Measurements from ENCODE around the gene TSSC4.

TSSC4 gene

GRCh38 chr11:2428322-2428795 is 27.8 kb downstream of the TSSC4 start:
- no peaks in the 10 kb centered on the region for H3K79me2 ChIP-seq (ENCODE audit: control insufficient read depth, insufficient read depth, low read length, unreplicated experiment)
- no peaks in the 10 kb centered on the region for H3K36me3 ChIP-seq (ENCODE audit: insufficient read depth, low read length)
- H3K4me3 ChIP-seq (ENCODE audit: low read depth, low read length): no peak overlapping the region
- no peaks in the 10 kb centered on the region for H3K27me3 ChIP-seq (ENCODE audit: insufficient read depth, low read length)
- H2AFZ ChIP-seq (ENCODE audit: low read length, unreplicated experiment): no peak overlapping the region
- no peak overlapping the region for H3K27ac ChIP-seq (ENCODE audit: low read depth, low read length)
- H3K4me1 ChIP-seq (ENCODE audit: control insufficient read depth, insufficient read depth, low read length, unreplicated experiment): no peaks in the 10 kb centered on the region

- H3K36me3 ChIP-seq (ENCODE audit: insufficient read depth, low read length): no peaks in the 10 kb centered on the region
These were observed 30.8 kb downstream of the TSSC4 start for GRCh38 chr11:2431395-2431794.

GRCh38 chr11:2432171-2432621 is 31.6 kb downstream of the TSSC4 start:
- Histone ChIP-seq H3K36me3 (ENCODE audit: insufficient read depth, low read length) (no peaks in the 10 kb centered on the region), H2AFZ (ENCODE audit: low read length, unreplicated experiment) (no peak overlapping the region), H3K4me1 (ENCODE audit: control insufficient read depth, insufficient read depth, low read length, unreplicated experiment) (no peaks in the 10 kb centered on the region), H3K79me2 (ENCODE audit: control insufficient read depth, insufficient read depth, low read length, unreplicated experiment) (no peaks in the 10 kb centered on the region), H3K27ac (ENCODE audit: low read depth, low read length) (no peak overlapping the region), H3K27me3 (ENCODE audit: insufficient read depth, low read length) (peaks cover 13% of the 10 kb centered on the region; the same call in 1 of the 2 replicates), H3K4me3 (ENCODE audit: low read depth, low read length) (no peak overlapping the region)

More at GRCh38 chr11:2431395-2431794, 30.8 kb downstream of the TSSC4 start:
- no peak overlapping the region for H2AFZ ChIP-seq (ENCODE audit: low read length, unreplicated experiment)
- no peaks in the 10 kb centered on the region for H3K79me2 ChIP-seq (ENCODE audit: control insufficient read depth, insufficient read depth, low read length, unreplicated experiment)
- no peak overlapping the region for H3K4me3 ChIP-seq (ENCODE audit: low read depth, low read length)
- no peak overlapping the region for H3K27ac ChIP-seq (ENCODE audit: low read depth, low read length)
- peaks cover 8% of the 10 kb centered on the region; the same call in 1 of the 2 replicates for H3K27me3 ChIP-seq (ENCODE audit: insufficient read depth, low read length)
- no peaks in the 10 kb centered on the region for H3K4me1 ChIP-seq (ENCODE audit: control insufficient read depth, insufficient read depth, low read length, unreplicated experiment)

- Histone ChIP-seq H2AFZ (ENCODE audit: low read length, unreplicated experiment) (no peak overlapping the region), H3K4me3 (ENCODE audit: low read depth, low read length) (no peak overlapping the region), H3K4me1 (ENCODE audit: control insufficient read depth, insufficient read depth, low read length, unreplicated experiment) (no peaks in the 10 kb centered on the region), H3K79me2 (ENCODE audit: control insufficient read depth, insufficient read depth, low read length, unreplicated experiment) (no peaks in the 10 kb centered on the region), H3K27me3 (ENCODE audit: insufficient read depth, low read length) (peaks cover 17% of the 10 kb centered on the region), H3K27ac (ENCODE audit: low read depth, low read length) (no peak overlapping the region), H3K36me3 (ENCODE audit: insufficient read depth, low read length) (no peaks in the 10 kb centered on the region)
These were observed 32.1 kb downstream of the TSSC4 start for GRCh38 chr11:2432628-2433071.

GRCh38 chr11:2433106-2433925 is 32.8 kb downstream of the TSSC4 start:
- Histone ChIP-seq H3K27me3 (ENCODE audit: insufficient read depth, low read length) (peaks cover 24% of the 10 kb centered on the region), H3K36me3 (ENCODE audit: insufficient read depth, low read length) (no peaks in the 10 kb centered on the region), H3K27ac (ENCODE audit: low read depth, low read length) (no peak overlapping the region), H3K4me1 (ENCODE audit: control insufficient read depth, insufficient read depth, low read length, unreplicated experiment) (no peaks in the 10 kb centered on the region), H3K4me3 (ENCODE audit: low read depth, low read length) (no peak overlapping the region), H2AFZ (ENCODE audit: low read length, unreplicated experiment) (no peak overlapping the region), H3K79me2 (ENCODE audit: control insufficient read depth, insufficient read depth, low read length, unreplicated experiment) (no peaks in the 10 kb centered on the region)

GRCh38 chr11:2434008-2434407 is 33.5 kb downstream of the TSSC4 start:
- H3K4me3 ChIP-seq (ENCODE audit: low read depth, low read length): no peak overlapping the region
- no peaks in the 10 kb centered on the region for H3K79me2 ChIP-seq (ENCODE audit: control insufficient read depth, insufficient read depth, low read length, unreplicated experiment)
- no peak overlapping the region for H2AFZ ChIP-seq (ENCODE audit: low read length, unreplicated experiment)
- H3K27ac ChIP-seq (ENCODE audit: low read depth, low read length): no peak overlapping the region
- H3K36me3 ChIP-seq (ENCODE audit: insufficient read depth, low read length): no peaks in the 10 kb centered on the region
- H3K27me3 ChIP-seq (ENCODE audit: insufficient read depth, low read length): peaks cover 28% of the 10 kb centered on the region
- no peaks in the 10 kb centered on the region for H3K4me1 ChIP-seq (ENCODE audit: control insufficient read depth, insufficient read depth, low read length, unreplicated experiment)

- Histone ChIP-seq H3K27ac (ENCODE audit: low read depth, low read length) (no peak overlapping the region), H3K36me3 (ENCODE audit: insufficient read depth, low read length) (no peaks in the 10 kb centered on the region), H3K27me3 (ENCODE audit: insufficient read depth, low read length) (peaks cover 34% of the 10 kb centered on the region), H3K79me2 (ENCODE audit: control insufficient read depth, insufficient read depth, low read length, unreplicated experiment) (no peaks in the 10 kb centered on the region), H3K4me3 (ENCODE audit: low read depth, low read length) (no peak overlapping the region), H3K4me1 (ENCODE audit: control insufficient read depth, insufficient read depth, low read length, unreplicated experiment) (no peaks in the 10 kb centered on the region), H2AFZ (ENCODE audit: low read length, unreplicated experiment) (no peak overlapping the region)
These were observed 34.1 kb downstream of the TSSC4 start for GRCh38 chr11:2434506-2435255.

- Histone ChIP-seq H2AFZ (ENCODE audit: low read length, unreplicated experiment) (no peak overlapping the region), H3K4me1 (ENCODE audit: control insufficient read depth, insufficient read depth, low read length, unreplicated experiment) (no peaks in the 10 kb centered on the region), H3K27me3 (ENCODE audit: insufficient read depth, low read length) (peaks cover 41% of the 10 kb centered on the region), H3K79me2 (ENCODE audit: control insufficient read depth, insufficient read depth, low read length, unreplicated experiment) (no peaks in the 10 kb centered on the region), H3K27ac (ENCODE audit: low read depth, low read length) (no peak overlapping the region), H3K4me3 (ENCODE audit: low read depth, low read length) (no peak overlapping the region), H3K36me3 (ENCODE audit: insufficient read depth, low read length) (no peaks in the 10 kb centered on the region)
These were observed 34.9 kb downstream of the TSSC4 start for GRCh38 chr11:2435288-2436012.

GRCh38 chr11:2436013-2436520 is 35.5 kb downstream of the TSSC4 start:
- Histone ChIP-seq H3K27ac (ENCODE audit: low read depth, low read length) (no peak overlapping the region), H3K79me2 (ENCODE audit: control insufficient read depth, insufficient read depth, low read length, unreplicated experiment) (no peaks in the 10 kb centered on the region), H2AFZ (ENCODE audit: low read length, unreplicated experiment) (no peak overlapping the region), H3K27me3 (ENCODE audit: insufficient read depth, low read length) (peaks cover 41% of the 10 kb centered on the region), H3K4me3 (ENCODE audit: low read depth, low read length) (no peak overlapping the region), H3K36me3 (ENCODE audit: insufficient read depth, low read length) (no peaks in the 10 kb centered on the region), H3K4me1 (ENCODE audit: control insufficient read depth, insufficient read depth, low read length, unreplicated experiment) (no peaks in the 10 kb centered on the region)

GRCh38 chr11:2436521-2437031 is 36.0 kb downstream of the TSSC4 start:
- H3K4me1 ChIP-seq (ENCODE audit: control insufficient read depth, insufficient read depth, low read length, unreplicated experiment): no peaks in the 10 kb centered on the region
- H3K27me3 ChIP-seq (ENCODE audit: insufficient read depth, low read length): peaks cover 41% of the 10 kb centered on the region
- H3K36me3 ChIP-seq (ENCODE audit: insufficient read depth, low read length): no peaks in the 10 kb centered on the region
- no peaks in the 10 kb centered on the region for H3K79me2 ChIP-seq (ENCODE audit: control insufficient read depth, insufficient read depth, low read length, unreplicated experiment)
- no peak overlapping the region for H3K27ac ChIP-seq (ENCODE audit: low read depth, low read length)
- no peak overlapping the region for H2AFZ ChIP-seq (ENCODE audit: low read length, unreplicated experiment)
- no peak overlapping the region for H3K4me3 ChIP-seq (ENCODE audit: low read depth, low read length)

All from ACC112 (cell line).